Measurements from ENCODE around the gene LRRC14B. TPM values are rescaled to one million over a fixed set of nuclear protein-coding genes. Genes with fewer than 3 reads are reported as not detected.
"Not testable (repeated sequence)": the region's sequence is repeated elsewhere in the genome, so short reads cannot be mapped to it uniquely, and the experiment has no call there.

The LRRC14B gene
- polyA plus RNA-seq, 4 donors = not detected

DNA sequence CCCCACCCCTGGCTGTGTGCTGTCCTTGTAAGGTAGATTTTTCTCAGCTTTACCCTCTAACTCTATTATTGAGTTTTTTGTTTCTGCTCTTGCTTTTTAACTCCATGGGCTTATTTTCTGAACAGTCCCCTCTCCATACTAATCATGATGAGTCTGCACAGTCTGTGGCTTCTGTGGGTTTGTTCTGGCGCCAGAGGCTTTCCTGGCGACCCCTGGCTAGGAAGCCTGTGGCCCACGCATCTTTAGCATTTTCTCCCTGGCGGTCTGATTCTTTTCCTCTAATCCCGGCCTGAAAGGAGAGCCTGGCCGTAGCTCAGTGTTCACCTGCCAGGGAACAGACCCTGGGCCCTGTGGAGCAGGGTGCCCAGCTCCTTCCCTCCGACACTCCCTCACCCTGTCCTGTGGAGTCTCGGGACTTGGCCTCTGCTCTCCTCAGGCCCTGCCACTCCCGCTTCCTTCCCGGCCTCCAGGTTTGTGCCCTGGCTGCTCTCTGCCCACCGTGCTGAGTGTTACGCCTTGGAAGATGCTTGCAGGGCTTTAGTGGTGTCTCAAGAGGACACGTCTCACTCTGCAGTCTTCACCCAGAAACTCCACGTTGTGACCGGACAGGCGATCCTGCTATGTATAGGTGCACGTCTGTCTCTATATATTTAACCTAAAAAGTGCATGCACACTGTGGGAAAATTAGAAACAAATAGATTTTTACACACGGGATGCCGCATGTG lies 31.7 kb upstream of the LRRC14B start:
- no peak for DNase-seq (ENCODE audit: low read depth in 4 of 4, low spot score in 3 of 4)

DNA sequence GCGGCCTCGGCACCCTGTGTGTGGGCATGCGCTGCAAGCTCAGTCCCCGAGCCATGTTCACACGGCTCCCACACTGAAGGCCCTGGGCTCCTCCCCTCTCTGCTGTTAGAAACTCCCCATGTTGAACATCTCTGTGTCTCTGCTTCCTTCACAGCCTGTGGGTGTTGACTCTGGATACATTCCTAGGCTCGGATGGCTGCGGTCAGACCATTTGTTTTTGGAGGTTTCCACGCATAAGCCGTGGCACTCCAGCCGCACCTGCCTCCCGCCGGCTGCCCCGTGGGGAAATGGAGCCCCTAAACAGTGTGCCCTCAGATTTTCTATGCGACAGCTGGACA lies 31.2 kb upstream of the LRRC14B start:
- no peak for DNase-seq (ENCODE audit: low read depth in 4 of 4, low spot score in 3 of 4)

DNA sequence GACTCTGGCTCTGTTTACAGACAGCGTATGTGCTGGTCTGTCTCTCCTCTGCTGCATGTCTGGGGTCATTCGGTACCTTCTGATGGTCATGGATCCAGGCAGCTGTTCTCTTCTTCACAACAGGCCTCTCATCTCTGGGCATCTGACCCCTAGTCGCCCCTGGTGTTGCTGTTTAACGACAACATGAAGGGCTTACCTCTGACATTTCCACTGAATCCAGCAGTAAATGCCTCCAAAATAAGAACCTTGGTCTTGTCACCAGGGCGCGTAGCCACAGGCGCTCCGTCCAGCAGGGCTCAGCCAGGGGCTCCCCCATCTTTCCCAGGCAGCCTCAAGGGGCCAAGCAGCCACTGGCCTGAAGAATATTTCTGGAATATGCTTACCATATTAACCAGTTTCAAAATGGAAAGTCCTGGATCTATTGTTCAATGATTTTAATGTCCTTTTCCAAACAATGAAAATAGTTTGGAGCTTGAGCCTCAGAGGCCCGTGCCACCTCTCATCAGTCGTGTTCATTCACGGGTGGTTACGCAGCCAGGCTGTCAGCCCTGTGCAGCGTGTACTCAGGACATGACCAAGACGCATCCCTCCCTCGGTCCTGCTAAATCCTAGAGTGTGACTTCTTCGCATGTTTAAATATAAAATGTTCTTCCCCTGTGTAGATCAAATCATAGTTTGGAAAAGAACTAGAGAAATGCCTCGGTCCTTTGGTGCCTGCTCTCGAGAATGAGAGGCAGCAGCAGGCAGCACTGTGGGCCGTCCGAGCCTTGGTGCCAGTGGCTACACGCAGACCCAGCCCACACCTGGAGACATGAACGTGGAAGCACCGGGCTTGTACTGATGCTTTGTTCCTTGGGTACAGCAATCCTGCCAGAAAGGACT lies 30.1 kb upstream of the LRRC14B start:
- DNase-seq (ENCODE audit: low read depth in 4 of 4, low spot score in 3 of 4) = no peak

DNA sequence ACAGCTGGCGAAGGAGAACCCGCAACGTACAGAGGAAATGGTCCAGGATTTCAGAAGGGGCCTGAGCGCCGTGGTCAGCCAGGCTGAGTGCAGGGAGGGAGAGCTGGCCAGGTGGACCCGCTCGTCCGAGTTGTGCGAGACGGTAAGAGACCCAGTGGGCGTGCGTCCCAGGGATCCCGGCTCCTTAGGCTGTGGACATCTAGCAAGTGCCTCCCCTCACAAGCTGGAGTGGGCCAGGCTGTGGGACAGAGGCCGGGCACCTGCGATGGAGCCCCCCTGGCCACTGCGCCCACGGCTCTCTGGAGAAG lies 29.5 kb upstream of the LRRC14B start:
- DNase-seq (ENCODE audit: low read depth in 4 of 4, low spot score in 3 of 4) = no peak

DNA sequence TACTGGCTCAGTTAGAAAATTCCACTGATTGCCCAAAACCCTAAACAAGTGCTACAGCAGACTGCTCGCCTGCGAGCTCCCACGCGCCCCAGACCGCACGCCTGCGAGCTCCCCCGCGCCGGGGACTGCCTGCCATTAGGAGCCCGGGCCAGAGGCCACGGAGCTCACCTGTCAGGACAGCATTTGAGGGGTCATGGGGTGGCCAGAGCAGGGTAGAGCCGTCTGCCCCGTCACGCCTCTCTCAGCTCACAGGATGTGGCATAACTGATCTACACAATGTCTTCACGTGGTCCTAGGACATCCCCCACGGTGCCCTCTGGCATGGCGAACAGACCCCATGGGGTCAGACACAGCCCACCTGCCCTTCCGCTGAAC lies 29.1 kb upstream of the LRRC14B start:
- DNase-seq (ENCODE audit: low read depth in 4 of 4, low spot score in 3 of 4) = no peak

DNA sequence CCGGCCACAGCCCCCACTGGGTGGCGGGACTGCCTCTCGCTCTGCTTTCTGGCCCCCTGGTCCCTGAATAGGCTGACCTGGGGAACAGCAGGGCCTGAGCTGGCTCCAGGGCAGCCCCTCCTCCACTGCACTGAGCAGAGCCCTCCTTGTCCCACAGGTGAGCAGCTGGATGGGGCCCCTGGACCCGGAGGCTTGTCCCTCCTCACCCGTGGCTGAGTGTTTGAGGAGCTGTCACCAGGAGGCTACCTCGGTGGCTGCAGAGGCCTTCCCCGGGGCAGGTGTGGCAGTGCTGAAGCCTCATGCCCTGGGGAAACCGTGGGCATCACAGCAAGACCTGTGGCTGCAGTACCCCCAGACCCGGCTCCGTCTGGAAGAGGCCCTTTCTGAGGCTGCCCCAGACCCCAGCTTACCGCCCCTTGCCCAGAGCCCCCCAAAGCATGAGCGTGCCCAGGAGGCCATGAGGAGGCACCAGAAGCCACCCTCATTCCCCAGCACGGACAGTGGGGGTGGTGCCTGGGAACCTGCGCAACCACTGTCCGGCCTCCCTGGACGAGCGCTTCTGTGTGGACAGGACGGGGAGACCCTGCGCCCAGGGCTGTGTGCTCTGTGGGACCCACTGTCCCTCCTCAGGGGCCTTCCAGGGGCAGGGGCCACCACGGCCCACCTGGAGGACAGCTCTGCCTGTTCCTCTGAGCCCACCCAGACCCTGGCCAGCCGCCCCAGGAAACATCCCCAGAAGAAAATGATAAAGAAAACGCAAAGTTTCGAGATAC lies 28.5 kb upstream of the LRRC14B start:
- no peak for DNase-seq (ENCODE audit: low read depth in 4 of 4, low spot score in 3 of 4)

DNA sequence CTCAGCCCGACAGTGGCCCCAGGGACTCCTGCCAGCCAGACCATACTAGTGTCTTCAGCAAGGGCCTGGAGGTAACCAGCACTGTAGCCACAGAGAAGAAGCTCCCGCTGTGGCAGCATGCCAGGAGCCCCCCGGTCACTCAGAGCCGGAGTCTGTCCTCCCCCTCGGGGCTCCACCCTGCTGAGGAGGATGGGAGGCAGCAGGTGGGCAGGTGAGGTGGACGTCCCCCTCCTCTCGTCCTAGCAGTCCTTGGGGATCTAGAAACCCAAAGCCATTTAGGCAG lies 28.0 kb upstream of the LRRC14B start:
- no peak for DNase-seq (ENCODE audit: low read depth in 4 of 4, low spot score in 3 of 4)

DNA sequence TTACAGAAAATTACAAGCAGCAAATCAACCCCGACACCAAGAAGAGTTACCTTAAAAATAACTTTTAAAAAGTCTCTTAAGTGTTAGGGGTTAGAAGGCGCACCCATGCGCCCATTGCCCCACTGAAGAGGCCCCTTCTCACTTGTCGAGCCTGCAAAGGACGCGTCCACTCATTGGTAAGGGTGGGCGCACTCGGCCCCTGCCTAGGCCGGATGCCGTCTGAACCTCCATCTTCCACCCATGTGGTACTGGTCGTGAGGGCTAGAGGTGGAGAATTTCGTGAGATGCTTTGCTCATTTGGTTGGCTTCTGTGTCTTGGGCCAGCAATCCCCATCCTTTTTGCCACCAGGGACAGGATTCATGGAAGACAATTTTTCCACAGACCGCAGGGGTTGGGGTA lies 27.5 kb upstream of the LRRC14B start:
- no peak for DNase-seq (ENCODE audit: low read depth in 4 of 4, low spot score in 3 of 4)

DNA sequence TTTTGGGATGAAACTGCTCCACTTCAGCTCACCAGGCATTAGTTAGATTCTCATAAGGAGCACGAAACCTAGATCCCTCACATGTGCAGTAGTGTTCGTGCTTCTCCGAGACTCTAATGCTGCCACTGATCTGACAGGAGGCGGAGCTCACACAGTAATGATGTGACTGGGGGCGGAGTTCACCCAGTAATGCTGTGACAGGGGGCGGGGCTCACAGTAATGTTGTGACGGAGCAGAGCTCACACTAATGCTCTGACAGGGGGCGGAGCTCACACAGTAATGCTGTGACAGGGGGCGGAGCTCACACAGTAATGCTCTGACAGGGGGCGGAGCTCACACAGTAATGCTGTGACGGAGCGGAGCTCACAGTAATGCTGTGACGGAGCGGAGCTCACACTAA lies 27.1 kb upstream of the LRRC14B start:
- DNase-seq (ENCODE audit: low read depth in 4 of 4, low spot score in 3 of 4) = no peak

DNA sequence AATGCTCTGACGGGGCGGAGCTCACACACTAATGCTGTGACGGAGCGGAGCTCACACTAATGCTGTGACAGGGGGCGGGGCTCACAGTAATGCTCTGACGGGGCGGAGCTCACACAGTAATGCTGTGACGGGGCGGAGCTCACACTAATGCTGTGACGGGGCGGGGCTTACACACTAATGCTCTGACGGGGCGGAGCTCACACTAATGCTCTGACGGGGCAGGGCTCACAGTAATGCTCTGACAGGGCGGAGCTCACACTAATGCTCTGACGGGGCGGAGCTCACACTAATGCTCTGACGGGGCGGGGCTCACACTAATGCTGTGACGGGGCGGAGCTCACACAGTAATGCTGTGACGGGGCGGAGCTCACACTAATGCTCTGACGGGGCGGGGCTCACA lies 26.5 kb upstream of the LRRC14B start:
- DNase-seq (ENCODE audit: low read depth in 4 of 4, low spot score in 3 of 4) = not testable (repeated sequence)

DNA sequence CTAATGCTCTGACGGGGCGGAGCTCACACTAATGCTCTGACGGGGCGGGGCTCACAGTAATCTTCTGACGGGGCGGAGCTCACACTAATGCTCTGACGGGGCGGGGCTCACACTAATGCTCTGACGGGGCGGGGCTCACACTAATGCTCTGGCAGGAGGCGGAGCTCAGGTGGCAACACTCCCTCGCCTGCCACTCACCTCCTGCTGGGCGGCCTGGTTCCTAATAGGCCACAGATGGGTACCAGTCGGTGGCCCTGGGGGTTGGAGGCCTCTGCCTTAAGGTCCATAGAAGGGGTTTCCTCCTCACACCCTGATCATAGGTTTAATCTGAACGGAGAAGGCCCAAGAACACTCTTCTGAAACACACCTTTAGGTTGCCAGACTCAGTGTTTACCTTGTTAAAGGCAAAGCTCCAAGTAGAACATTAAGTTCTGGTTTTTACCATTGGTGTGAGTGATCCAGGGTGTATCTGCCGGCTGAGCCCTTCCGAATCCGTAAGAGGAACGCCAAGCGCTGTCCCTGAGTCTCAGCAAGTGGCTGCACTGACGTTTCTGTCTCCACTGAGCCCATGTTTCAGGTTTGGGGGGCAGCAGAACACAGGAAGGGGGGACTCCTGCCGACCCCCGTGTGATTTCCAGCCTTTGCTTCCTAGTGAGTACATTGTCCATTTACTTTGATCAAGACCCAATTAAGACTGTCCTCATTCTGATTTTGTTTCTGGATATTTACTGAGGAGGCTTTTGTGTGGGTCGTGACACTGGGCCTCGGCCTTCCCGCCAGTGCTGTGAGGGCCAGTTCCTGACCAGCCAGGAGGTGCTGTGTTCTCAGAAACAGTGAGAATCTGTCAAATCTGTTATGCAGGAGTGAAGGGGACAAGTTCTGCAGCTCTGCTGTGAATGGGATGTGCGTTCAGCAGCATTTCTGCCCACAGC lies 24.6 kb upstream of the LRRC14B start:
- DNase-seq (ENCODE audit: low read depth in 4 of 4, low spot score in 3 of 4) = no peak

DNA sequence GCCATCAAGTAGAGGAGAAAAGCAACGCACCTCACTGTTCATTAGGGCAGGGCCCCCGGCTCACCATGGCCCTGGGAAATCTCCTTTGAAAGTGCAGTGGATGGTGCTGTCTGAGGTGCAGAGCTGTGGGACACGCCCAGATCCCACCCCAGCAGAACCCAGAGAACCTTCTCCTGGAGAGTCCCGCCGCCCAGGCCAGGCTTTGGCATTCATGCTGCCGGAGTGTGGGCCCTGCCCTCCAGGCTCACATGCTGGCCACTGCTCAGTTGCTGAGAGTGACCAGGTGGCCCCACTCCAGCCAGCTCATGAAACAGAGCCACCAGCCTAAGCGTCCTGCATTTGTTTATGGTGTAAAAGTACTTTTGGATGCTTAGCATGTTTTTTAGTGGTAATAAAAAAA lies 23.8 kb upstream of the LRRC14B start:
- no peak for DNase-seq (ENCODE audit: low read depth in 4 of 4, low spot score in 3 of 4)

DNA sequence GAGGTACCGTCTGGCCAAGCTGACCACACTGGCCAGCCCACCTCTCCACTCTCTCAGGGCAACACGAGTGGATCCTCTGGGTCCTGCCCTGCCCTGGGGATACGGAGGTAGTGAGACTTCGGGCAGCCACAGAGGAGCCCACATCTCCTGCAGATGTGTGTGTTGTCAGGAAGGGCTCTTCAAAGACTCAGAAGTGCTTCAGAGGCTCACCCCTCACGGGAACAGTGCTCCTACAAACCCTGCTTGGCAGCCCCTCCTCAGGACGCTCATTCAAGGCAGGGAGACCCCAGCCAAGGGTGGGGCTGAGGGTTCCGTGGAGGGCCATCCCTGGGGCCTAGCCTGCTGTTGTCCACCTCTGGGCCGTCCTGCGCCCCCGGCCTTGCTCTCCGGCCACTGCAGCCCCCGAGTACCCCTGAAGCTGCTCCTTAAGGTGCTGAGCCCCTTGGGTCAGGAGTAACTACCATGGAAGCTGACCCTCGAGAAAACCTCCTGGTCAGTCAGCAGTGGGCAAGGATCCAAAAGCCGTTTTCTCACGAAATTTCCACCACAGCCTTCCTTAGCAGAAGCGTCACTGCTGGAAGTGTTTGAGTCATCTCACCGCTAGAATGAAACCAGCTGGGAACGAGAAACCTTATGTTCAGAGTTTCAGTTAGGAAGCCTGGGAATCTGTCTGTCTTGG lies 23.2 kb upstream of the LRRC14B start:
- no peak for DNase-seq (ENCODE audit: low read depth in 4 of 4, low spot score in 3 of 4)

DNA sequence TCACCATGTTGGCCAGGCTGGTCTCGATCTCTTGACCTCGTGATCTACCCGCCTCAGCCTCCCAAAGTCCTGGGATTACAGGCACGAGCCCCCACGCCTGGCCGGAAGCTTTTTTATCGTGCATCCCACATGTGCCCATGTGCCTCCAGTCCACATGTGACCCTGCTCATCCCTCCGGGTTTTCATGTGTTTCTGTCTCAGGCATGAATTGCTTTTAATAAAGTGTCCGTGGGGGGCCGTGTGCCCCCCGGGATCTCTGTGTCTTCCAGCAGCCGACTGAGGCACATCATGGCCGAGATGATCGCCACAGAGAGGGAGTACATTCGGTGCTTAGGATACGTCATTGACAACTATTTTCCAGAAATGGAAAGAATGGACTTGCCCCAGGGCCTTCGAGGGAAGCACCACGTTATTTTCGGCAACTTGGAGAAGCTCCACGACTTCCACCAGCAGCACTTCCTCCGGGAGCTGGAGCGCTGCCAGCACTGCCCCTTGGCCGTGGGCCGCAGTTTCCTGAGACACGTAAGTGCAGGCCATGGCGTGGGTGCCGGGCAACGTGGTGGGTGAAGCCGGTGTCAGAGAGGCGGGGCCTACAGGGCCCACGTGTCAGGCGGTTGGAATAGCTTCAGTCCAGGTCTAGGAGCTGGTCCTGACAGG lies 22.1 kb upstream of the LRRC14B start:
- no peak for DNase-seq (ENCODE audit: low read depth in 4 of 4, low spot score in 3 of 4)

DNA sequence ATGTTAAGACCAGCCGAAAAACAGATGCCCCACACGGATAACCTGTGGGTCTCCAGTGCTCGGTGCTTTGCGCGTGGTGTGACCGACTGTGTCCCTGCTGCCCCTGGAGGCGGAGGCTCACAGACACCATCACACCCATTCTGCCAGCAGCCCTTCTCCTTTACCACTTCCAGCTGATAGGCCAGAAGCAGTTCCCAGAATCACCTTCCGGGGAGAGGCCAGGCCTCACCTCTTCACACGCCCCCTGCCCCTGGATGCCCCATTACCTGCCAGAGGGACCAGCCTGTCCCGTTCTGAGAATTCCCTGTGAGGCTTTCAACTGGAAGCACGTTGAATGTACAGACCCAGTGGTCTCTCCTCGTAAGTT lies 21.6 kb upstream of the LRRC14B start:
- DNase-seq (ENCODE audit: low read depth in 4 of 4, low spot score in 3 of 4) = no peak

DNA sequence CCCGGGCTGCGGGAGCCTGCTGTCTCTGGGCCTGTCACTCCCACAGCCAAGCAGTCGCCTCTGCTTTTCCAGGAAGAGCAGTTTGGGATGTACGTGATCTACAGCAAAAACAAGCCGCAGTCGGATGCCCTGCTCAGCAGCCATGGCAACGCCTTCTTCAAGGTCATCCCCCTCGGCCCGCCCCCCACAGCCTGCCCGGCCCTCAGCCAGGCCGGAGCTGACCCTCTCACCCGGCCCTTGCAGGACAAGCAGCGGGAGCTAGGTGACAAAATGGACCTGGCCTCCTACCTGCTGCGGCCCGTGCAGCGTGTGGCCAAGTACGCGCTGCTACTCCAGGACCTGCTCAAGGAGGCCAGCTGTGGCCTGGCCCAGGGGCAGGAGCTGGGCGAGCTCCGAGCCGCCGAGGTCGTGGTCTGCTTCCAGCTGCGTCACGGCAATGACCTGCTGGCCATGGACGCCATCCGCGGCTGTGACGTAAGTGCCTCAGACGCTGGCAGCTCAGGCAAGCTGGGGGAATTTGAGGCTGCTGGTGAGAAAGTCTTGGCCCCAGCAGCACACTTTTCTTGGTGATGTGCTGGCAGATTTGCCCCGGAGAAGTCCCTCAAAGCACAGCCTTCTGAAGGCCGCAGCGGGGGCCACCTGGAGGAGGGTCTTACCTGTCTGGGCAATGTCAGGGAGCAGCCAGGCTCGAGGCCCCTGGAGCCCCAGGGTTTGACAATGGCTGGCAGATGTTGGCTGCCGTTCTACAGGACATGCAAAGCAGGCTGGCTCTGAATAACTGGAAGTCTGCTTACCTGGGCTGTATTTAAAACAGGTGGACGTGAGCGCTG lies 20.1 kb upstream of the LRRC14B start:
- no peak for DNase-seq (ENCODE audit: low read depth in 4 of 4, low spot score in 3 of 4)

DNA sequence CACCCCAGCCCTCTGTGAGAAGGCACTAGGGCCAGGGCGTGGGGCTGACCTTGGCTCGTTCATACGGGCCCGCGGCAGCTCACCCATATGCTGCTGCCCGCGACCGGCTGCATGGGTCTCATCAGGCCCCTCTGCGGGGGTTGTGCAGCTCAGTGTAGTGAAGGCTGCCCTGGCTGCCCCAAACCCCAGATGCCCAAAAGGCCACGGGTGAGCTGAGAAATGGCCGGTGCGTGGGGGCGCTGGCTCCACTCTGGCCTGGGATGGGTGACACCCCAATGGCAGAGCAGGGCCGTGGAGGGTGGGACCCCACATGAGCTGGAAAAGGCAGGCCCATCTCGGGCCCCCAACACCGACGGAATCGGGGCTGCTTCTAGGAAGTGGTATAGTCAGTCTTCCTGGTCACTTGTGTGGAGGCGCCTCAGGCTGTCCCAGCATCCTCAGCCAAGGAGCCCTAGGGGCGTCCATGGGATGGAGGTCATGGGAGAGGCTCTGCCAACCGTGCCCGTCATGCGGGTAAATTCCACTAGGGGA lies 19.4 kb upstream of the LRRC14B start:
- no peak for DNase-seq (ENCODE audit: low read depth in 4 of 4, low spot score in 3 of 4)

DNA sequence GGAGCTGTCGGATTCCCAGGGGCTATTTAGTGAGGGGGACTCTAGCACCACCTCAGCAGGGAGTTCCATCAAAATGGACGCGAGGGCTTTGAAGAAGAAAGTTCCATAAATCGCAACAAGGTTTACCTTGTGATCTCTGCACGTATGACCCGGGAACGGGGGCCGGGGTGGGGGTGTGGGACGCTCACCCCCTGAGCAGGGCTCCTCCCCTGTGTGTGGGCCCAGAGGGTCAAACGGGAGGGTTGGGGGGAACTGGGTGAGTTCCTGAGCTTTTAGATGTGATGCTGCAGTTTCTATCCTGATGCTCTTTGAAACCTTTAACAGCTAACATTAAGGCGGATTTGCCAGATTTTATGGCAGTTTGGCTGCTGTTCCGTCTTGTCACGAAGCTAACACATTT lies 18.9 kb upstream of the LRRC14B start:
- DNase-seq (ENCODE audit: low read depth in 4 of 4, low spot score in 3 of 4) = no peak

DNA sequence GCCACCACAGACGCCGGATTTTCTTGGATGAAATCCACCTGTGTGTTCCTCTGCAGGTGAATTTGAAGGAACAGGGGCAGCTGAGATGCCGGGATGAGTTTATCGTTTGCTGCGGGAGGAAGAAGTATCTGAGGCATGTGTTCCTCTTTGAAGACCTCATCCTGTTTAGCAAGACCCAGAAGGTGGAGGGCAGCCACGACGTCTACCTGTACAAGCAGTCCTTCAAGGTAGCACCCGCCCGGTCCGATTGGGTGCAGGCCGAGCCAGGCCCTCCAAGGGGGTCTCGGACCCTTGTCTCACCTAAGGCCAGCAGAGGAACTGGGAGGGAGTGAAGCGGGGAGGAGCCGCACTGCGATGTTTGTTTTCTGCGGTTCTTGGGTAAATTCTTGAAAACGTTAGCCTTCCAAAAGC lies 18.4 kb upstream of the LRRC14B start:
- DNase-seq (ENCODE audit: low read depth in 4 of 4, low spot score in 3 of 4) = no peak
